GM19043 (cell line): ENCODE data around the gene AHR.

Source experiments
- ATAC-seq: cut with Tn5 transposase; IDR thresholded peaks from one replicate; pipeline ENCODE4 v1.9.1; 2021; ENCODE audit warnings: low read depth; ENCODE audit not compliant: unreplicated experiment

The AHR gene

DNA sequence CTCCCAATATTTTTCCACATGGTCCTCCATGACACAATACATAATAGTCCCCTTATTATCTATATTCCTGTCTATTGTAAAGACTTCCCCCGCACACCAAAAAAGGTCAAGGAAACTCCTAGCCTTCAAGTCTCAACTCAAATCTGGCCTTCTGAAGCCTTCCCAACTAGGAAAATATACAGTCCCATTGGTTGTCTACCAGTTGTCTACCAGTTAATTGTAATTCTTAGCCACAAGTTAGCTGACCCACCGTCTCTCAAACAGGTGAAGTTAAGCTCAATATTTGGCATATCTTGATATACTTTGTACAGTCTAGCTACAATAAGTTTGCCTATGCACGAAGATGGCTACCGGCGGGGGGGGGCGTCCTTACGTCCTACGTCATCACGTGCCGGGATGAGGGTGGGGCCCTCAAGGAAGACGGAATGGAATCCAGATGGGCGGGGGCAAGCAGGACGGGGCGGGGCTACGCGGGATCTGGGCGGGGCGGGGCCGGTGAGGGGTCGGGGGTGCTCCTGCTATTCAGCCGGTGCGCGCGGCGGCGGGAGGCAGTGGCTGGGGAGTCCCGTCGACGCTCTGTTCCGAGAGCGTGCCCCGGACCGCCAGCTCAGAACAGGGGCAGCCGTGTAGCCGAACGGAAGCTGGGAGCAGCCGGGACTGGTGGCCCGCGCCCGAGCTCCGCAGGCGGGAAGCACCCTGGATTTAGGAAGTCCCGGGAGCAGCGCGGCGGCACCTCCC is at the start of gene AHR:
Gene AHR (plus strand): TSS at position 551 of the 738 bp plus-strand sequence. CDS start 613 bp downstream, outside the sequence.
- ATAC-seq = peak; percentile 44

DNA sequence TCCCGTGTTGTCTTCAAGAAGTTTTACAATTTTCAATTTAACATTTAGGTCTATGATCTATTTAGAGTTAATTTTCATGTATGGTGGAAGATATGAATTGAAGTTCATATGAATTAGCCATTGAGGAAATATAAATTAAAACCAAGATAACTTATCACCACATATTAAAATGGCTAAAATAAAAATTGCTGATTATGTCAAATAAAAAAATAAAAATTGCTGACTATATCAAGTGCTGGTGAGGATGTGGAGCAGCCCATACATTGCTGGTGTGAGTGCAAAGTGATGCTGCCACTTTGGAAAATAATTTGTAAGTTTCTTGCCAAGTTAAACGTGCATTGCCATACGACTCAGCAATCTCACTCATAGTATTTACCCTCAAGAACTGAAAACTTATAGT is 44.6 kb upstream of the AHR start:
- ATAC-seq = no peak

DNA sequence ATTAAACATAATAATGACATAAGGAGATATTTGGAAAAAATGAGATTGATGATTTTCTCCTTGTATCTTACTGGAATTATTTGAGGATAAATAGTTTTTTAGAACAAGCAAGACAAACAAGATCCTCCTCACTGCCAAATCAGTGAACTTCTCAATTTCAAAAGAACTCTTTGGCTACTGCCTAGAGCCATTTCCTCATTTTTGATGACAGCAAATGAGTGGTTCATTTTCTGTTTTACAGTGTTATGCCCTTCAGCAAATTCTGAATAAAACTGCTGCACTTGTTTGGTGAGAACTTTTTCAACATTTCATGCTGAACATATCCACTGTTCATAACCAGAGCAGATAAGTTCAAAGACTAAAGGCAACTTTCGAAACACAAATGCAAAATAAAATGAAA is 42.5 kb upstream of the AHR start:
- no peak for ATAC-seq

DNA sequence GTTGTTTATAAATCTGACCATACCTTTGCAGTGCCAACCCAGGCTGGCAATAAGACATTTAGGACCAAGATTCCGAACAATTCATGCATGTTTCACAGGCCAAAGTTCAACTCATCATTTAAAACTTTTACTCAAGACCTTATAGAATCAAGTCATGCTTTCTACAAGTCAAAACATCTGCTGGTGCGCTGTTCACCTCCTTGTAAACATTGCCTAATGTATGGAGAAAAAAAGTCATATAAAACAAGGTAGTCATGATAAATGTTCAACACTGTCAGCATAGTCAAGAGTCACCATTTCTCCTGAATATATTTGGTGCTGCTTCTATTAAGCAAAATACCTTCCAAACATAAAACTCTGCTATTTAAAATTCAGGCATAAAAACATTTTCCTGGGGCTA is 42.1 kb upstream of the AHR start:
- ATAC-seq = no peak

DNA sequence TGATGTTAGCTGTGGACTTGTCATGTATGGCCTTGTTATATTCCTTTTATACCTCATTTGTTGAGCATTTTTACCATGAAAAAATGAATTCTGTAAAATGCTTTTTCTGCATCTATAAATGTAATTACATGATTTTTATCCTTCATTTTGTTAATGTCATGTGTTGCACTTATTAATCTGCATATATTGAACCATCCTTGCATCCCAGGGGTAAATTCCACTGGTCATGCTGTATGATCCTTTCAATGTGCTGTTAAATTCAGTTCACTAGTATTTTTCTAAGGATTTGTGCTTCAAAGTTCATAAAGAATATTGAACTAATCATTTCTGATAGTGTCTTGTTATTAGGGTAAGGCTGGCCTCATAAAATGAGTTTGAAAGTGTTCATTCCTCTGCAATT is 31.9 kb upstream of the AHR start:
- no peak for ATAC-seq

DNA sequence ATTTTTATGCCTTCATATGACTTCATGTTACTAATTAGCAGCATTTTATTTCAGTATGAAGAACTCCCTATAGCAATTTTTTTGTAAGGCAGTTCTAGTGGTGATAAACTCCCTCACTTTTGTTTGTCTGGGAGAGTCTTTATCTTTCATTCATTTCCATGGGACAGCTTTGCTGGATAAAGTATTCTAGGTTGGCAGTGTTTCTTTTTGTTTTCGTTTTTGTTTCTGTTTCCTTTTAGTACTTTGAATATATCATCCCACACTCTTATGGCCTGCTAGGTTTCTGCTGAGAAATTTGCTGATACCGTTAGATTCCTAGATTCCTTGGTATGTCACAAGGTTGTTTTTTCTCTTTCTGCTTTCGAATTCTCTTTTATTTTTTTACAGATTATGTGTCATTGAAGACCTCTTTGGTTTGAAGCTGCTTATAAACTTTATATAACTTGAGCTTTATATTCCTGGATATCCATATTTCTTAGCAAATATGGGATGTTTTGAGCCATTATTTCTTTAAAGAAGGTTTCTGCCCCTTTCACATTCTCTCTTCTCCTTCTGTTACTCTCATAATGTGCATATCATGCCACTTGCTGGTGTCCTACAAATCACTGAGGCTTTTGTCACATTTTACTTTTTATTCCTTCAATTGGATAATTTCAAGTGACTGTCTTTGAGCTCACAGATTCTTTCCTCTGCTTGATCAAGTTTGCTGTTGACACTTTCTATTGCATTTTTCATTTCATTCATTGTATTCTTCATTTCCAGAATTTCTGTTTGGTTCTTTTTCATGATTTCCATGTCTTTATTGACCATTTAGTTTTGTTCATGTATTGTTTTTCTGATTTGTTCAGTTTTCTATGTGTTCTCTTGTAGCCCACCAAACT is 28.9 kb upstream of the AHR start:
- ATAC-seq = no peak

DNA sequence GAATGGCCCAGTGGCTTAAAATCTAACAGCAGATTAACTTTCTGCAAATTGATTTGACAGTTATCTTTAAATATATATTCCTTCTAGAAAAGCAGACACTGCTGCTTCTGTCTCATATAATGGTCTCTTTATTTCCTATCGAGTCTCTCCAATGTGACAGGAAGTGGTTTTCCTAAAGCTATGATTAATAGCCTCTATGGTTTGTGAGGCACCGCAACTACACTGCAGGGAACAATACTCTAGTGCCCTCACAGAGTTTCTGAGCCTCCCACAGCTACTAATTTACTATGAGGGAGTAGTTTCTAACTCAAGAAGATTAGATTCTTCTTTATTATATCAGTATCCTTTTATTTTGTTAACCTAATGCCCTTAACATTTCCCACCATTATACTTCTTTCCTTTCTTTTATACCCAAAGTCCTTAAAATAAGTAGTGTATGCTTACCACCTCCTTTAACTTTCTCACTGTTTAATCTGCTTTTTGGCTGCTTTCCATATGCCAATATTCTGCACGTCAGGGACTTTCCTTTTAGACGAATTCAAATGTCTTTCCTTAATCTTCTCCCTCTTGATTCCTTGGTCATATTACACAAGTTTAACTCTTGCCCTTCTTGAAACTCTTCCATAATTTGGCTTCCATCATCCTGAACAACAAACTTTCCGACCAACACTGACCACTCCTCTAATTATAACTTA is 23.8 kb upstream of the AHR start:
- ATAC-seq = no peak

DNA sequence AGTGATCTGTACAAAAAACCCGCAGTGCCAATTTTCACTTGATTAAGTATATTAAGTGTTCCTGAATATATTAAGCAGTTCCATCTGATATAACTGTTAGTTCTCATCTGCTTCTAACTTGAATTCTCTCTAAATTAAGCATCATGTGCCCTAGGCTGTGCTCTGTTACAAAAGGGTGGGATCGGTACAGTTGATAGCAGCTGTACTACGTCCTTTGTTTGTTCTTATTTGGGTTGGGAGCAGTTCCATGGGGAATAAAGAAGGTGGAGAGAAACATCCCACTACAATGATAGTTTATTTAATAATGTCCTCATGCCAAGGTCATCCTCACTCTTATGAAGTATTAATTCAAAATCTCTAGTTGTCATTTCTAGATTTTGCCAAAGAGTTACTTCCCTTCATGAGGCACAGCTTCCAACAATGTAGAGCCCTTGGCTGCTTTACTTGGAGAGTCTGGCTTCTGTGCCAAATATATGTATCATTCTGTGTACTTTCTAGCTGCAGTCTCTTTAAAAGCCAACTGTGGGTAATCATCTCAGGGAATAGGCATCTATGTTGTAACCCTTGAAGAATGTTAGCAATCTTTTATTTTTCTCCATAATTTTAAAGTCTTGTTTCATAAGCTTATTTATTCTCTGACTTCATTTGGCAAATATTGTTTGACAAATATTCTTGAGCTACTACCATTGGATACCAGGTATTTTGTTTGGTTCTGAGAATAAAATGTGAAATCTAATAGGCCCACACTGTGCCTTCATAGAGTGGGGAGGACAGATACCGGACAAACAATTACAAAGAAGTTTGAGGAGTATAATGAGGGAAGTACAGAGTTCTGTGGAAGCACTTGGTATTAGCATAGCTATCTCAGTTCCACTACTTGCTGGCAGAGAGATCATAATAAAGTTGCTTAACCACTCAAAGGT is 22.4 kb upstream of the AHR start:
- no peak for ATAC-seq

DNA sequence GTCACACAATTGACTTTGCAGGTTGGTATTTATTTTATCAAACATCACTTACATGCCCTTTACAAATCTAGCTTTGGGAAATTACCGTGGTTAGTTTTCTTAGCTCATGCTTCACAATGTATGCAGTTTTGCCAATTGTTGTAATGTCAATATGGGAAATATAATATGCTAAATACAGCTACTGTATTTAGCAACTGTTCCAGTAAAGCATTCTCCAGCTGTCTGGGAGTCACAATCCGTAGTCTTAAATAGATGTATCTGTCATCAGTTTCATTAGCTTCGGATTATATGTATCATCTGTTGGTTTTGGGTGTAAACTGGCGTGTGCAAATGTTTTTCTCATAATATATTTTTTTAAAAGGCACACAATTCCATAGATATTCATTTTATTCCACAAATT is 19.4 kb upstream of the AHR start:
- ATAC-seq = no peak

DNA sequence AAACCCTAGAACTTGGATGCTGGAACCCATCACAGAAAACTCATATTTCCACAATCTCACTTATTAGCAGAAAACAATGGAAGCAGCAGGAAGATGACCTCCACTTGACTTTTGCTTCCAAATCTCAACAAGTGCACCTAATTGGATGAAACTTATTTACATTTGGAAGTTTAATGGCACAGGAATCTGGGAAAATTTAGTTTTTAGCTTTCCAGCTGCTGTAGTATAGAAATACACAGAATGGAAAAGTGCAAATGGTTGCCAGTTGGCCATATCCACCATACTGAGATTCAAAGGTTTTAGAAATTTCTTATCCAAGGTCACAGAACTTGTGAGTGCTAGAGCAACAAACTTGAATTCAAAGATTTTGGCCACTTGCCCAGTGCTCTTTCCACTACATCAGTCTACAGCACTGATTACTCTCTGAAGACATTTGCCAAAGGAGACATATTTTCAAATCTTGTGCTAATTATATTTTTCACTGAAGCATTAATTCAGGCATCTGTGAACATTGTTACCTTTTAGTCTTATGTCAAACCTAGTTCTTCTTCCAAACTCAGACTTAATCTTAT is 9.3 kb upstream of the AHR start:
- ATAC-seq = no peak

DNA sequence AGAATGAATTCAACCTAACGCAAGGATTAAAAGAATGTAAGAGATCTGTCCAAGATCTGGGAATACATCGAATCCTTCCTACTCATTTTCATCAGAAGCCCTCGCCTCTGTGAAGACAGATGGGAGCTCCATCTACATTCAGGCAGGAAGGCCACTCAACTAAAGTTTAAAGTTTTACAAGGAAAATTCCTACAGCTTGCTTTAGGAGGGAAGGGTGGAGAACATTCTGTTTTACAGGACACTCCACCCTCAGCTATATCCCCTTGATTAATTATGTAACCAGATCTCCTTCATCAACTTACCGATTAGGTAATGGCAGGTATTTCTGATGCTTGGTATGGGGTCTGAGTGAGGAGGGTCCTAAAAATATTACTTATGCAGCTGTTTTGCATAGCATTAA is 5.6 kb upstream of the AHR start:
- ATAC-seq = no peak

DNA sequence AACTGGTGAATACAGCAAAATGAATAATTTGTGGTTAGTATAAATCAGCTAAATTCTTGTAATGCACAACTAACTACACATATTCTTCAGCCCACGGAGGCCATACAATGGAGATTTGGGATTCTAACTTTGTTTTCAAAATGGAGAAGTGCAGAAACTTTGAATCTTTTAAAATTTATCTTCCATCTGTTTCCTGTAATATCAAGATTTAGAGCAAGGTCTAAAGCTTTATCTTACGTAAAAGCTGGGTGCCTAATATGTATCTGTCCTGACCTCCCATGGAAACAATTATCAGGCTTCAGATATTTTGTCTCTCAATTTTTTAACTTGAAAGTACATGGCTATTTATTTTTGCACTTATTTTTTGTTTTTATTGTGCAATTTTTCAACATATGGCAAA is 5.0 kb upstream of the AHR start:
- ATAC-seq = no peak

DNA sequence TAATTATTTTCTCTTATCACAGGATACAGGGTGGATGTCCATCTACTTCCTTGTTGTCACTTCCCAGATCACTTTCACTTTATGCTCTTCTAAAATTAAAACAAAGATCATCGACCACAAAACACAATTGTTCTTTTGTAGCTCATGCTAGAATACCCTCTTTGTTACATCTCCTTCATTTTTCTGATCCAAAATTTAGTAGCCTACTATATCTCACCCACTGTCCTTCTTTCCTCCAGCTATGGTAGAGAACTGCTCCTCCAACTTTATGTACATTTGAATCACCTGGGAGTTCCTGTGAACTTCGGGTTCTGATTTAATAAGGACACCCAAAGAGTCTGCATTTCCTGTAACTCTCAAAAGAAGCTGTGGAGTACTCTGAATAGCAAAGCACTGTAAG is 1.2 kb upstream of the AHR start:
- ATAC-seq = no peak

DNA sequence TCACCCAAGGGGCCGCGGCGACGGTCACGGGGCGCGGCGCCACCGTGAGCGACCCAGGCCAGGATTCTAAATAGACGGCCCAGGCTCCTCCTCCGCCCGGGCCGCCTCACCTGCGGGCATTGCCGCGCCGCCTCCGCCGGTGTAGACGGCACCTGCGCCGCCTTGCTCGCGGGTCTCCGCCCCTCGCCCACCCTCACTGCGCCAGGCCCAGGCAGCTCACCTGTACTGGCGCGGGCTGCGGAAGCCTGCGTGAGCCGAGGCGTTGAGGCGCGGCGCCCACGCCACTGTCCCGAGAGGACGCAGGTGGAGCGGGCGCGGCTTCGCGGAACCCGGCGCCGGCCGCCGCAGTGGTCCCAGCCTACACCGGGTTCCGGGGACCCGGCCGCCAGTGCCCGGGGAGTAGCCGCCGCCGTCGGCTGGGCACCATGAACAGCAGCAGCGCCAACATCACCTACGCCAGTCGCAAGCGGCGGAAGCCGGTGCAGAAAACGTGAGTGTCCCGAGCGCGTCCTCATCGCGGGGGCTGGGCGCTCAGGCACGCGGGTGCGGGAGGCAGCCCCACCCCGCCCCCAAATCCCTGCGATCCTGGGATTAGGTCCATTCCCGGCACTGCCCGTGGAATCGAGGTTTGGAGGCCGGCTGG is 509 bp downstream of the AHR start:
- ATAC-seq = peak; percentile 21

DNA sequence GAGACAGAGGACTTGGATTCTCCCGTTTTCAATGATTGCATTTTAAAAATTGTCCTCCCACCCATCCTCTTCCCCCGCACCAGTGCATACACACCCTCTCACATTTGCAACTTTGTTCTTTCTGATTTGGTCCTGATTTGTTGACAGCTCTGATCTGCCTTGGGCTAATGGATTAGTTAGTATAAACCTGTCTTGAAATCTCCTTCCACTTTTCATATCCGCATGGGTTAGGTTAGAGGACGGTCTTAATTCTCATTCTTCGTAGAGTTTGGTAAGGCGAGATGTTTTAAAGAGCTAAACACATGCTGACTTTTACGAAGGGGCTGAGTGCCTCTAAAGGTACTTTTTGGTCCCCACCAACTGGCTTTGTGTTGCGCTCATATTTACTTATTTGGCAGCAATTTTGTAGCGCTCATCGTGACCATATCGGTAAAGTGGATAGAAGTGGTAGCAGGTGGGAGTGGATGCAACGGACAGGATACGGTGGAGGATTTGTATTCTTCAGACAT is 1.1 kb downstream of the AHR start:
- peak; percentile 4 for ATAC-seq

DNA sequence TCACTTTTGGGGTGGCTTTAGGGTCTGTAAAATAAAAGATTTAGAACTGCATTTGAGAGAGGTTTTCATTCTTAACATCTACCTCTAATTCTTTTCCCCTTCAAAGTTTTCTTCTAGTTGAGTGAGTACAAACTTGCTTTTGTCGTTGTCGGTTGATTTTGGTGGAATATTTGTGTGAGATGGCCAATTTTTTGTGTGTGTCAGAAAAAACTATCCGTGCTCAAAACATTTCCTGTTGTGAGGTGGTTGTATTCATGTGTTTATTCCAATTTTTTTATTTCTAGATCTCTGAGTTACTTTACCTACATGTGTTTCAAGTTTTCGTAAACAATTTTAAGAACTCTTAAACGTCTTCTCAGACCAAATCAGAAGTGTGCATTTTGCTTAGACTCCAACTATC is 1.6 kb downstream of the AHR start:
- ATAC-seq = no peak

DNA sequence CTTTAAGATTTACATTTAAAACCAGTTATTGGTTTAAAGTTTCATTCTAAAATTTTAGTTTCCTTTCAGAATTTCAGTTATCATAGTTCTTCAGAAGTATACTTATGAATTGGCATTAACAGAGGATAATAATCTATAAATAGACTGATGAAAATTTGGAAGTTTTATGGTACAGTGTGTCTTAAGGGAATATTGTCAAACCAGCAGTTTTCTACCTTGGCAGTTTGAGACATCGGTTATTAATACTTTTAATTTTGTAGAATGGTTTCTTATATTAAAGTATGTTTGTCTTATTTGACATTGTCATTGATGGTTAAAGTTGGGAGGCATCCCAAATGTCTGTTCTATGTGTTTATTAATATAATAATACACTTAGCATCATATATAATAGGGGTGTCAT is 2.0 kb downstream of the AHR start:
- no peak for ATAC-seq

DNA sequence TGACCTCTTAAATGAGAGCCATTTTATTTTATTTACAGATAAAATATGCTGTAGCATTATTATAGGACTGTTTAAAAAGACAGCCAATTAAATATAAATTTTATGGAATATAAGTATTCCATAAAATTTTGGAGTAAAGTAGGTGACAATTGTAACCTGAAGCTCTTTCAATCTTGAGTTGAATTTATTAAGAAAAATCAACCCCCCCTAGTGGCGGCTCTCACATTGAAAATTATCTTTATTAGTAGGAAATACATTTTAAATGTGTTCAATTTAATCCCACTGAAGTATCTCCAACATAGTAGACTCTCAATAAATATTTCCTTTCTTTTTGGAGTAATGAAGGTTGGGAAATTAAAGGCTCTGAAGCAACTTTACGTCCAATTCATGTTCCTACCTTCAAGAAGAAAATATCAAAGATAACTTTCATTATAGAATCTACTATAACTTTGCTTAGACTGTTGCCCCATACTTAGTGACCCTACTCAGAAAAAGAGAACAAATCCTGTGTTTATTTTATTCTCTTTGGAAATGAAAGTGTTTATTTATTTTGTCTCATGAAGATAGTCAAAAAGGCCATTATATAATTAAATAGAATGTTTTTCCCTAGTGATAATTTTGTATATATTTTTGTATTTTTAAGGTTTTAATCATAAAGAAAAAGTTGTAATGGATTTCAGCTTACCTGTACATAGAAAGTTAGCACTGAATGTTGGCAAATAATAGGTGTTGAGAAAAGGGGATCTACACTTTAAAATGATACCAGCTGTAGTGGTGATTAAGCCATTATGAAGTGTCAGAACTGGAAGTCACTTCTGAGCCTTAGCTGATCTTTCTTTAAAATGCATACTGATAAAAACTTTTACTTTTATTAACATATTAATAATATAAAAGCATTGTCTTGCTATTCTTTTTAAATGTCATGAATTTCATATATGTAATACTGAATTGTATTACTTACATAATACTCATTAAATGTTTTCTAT is 3.3 kb downstream of the AHR start:
- ATAC-seq = no peak
